GM18520 (cell line): ENCODE measurements around the gene CLCA1.

Source experiments
- ATAC-seq: cut with Tn5 transposase; IDR thresholded peaks from one replicate; pipeline ENCODE4 v1.9.1; 2021; ENCODE audit not compliant: unreplicated experiment

Gene CLCA1

DNA sequence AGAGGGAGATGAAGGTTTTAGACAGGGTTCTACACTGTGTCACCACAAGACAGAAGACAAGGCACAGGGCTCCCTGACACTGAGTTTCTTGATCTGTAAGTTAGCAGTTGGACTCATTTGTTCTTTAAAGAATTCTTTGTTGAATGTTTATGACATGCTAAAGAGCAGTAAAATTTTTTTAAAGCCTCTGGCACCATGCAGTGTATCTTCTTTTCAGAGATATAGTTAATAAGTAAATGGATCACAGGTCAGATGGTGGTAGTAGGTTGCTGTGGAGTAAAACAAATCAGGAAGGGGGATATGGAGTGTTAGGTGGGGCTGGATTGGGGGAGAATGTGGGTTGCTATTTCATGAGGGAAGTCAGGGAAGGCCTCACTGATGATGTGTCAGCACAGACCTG, 80.1 kb downstream of the CLCA1 start:
- ATAC-seq = no peak
